Lung (tissue), 12 donors: ENCODE results near the gene AHSA1. TPM values are rescaled to one million over a fixed set of nuclear protein-coding genes. Genes with fewer than 3 reads are reported as not detected.

Experiments used
- ATAC-seq: fragments of 200-7000 bp; cut with Tn5 transposase; one replicate; pipeline ENCODE4 v1.9.1; 2020; ENCODE audit warnings: moderate number of reproducible peaks; ENCODE audit not compliant: insufficient read depth, low FRiP score
- DNase-seq, 3 donors: peaks; one replicate each; pipeline ENCODE4 v3.0.0-alpha.2; 2013 to 2017
- H3K27ac ChIP-seq, 2 donors: one replicate each; pipeline ENCODE4 v1.5.1; 2013; ENCODE audit warnings: mild to moderate bottlenecking in 2 of 2, moderate library complexity in 2 of 2, control low read depth in 1 of 2, inconsistent platforms in 1 of 2, low read depth in 1 of 2, low read length in 1 of 2
- H3K27me3 ChIP-seq, 3 donors: one replicate each; pipeline ENCODE4 v1.5.1; 2013; ENCODE audit warnings: low read length in 2 of 3; ENCODE audit not compliant: control insufficient read depth in 3 of 3, insufficient read depth in 3 of 3
- H3K36me3 ChIP-seq, 4 donors: one replicate each; pipeline ENCODE4 v1.5.1; 2013; ENCODE audit warnings: low read length in 4 of 4, mild to moderate bottlenecking in 1 of 4, moderate library complexity in 1 of 4; ENCODE audit not compliant: control insufficient read depth in 4 of 4, insufficient read depth in 4 of 4
- H3K4me1 ChIP-seq, 5 donors: one replicate each; pipeline ENCODE4 v1.5.1; 2013; ENCODE audit warnings: low read length in 5 of 5, mild to moderate bottlenecking in 2 of 5, moderate library complexity in 1 of 5; ENCODE audit not compliant: control insufficient read depth in 5 of 5, insufficient read depth in 5 of 5
- H3K4me3 ChIP-seq: one replicate; pipeline ENCODE4 v1.5.1; 2013; ENCODE audit warnings: mild to moderate bottlenecking, control low read depth, moderate library complexity
- H3K9ac ChIP-seq, 2 donors: one replicate each; pipeline ENCODE4 v1.5.1; 2013; ENCODE audit warnings: low read length in 2 of 2, control low read depth in 1 of 2; ENCODE audit not compliant: insufficient read depth in 1 of 2
- H3K9me3 ChIP-seq, 4 donors: one replicate each; pipeline ENCODE4 v1.5.1; 2013; ENCODE audit warnings: low read length in 3 of 4, mild to moderate bottlenecking in 1 of 4, moderate library complexity in 1 of 4; ENCODE audit not compliant: control insufficient read depth in 4 of 4, insufficient read depth in 3 of 4
- CTCF ChIP-seq: IDR thresholded peaks from 2 replicates; pipeline ENCODE4 v1.5.1; 2012; ENCODE audit warnings: mild to moderate bottlenecking; ENCODE audit errors: control extremely low read depth, extremely low read depth
- WGBS, 2 donors: extraction: QIAGEN DNeasy Blood & Tissue Kit; methylation state at CpG; one replicate each; pipeline ENCODE4 v1.1.7; 2013; 5-methylcytosine and 5-hydroxymethylcytosine counted together
- polyA plus RNA-seq, 2 donors: library from polyadenylated mRNA; stranded (reverse); fragments of 200-250 nt; gene quantifications; one replicate each; pipeline ENCODE4 v1.2.1, GENCODE V29; 2013
- total RNA-seq, 2 donors: library from RNA; depleted of rRNA in 1 of 2; stranded (reverse); fragments of >200 nt in 1 of 2; gene quantifications; one replicate each; pipeline ENCODE4 v1.2.1, GENCODE V29; 2014 to 2021
- donor health status: control.
- donor health status: control.
- donor health status: Bipolar disorder and iron deficiency.
- donor health status: healthy.
- donor health status: DM: yes; HTN: yes; CAD: no.

AHSA1 gene
- total and polyA plus RNA-seq, 4 donors = 84.5 to 119 (median 94.4) TPM

GRCh38 chr14:77485901-77486678 lies 28.2 kb downstream of the AHSA1 start:
- Histone ChIP-seq H3K9me3 (no peaks in the 10 kb centered on the region), H3K27ac (no peak overlapping the region), H3K9ac (no peak overlapping the region), H3K27me3 (no peaks in the 10 kb centered on the region), H3K4me1 (no peaks in the 10 kb centered on the region), H3K4me3 (no peak overlapping the region), H3K36me3 (no peaks in the 10 kb centered on the region)
- ATAC-seq (no peak), DNase-seq (no peak)
- 93 to 94% methylated on average over 7 of the region's 7 CpGs for WGBS, 2 donors
- TF ChIP-seq CTCF = no peak

- 77 to 83% methylated on average over 7 of the region's 7 CpGs for whole genome bisulfite sequencing, 2 donors
- no peaks in the 10 kb centered on the region for H3K9me3 ChIP-seq
- no peaks in the 10 kb centered on the region for H3K36me3 ChIP-seq
- ATAC-seq (no peak), DNase-seq (no peak)
- no peaks in the 10 kb centered on the region for H3K27me3 ChIP-seq
- no peak for TF ChIP-seq CTCF
- no peak overlapping the region for H3K27ac ChIP-seq
- H3K9ac ChIP-seq = no peak overlapping the region
- no peak overlapping the region for H3K4me3 ChIP-seq
- no peaks in the 10 kb centered on the region for H3K4me1 ChIP-seq
Observed at GRCh38 chr14:77488558-77488957, 30.7 kb downstream of the AHSA1 start.

- Histone ChIP-seq H3K4me3 (no peak overlapping the region), H3K9me3 (no peaks in the 10 kb centered on the region), H3K9ac (no peak overlapping the region), H3K27me3 (no peaks in the 10 kb centered on the region), H3K27ac (no peak overlapping the region), H3K36me3 (no peaks in the 10 kb centered on the region), H3K4me1 (no peaks in the 10 kb centered on the region)
- no peak for TF ChIP-seq CTCF
- ATAC-seq = no peak
- no peak for DNase-seq
- 92 to 96% methylated on average over 6 of the region's 6 CpGs for WGBS, 2 donors
Observed at GRCh38 chr14:77489041-77489440, 31.1 kb downstream of the AHSA1 start.
